HG03103 (cell line): ENCODE data around the gene IQCF2.
"Not testable (repeated sequence)": the region's sequence is repeated elsewhere in the genome, so short reads cannot be mapped to it uniquely, and the experiment has no call there.

Source experiments
- ATAC-seq: cut with Tn5 transposase; IDR thresholded peaks from one replicate; pipeline ENCODE4 v1.9.1; 2021; ENCODE audit warnings: low read depth; ENCODE audit not compliant: unreplicated experiment

Gene IQCF2

GRCh38 chr3:51875501-51875900, 14.1 kb downstream of the IQCF2 start, which contains the start of gene IQCF5:
Gene IQCF5 (minus strand): TSS chr3:51875601. CDS start chr3:51875531, 70 bp downstream.
- ATAC-seq: no peak

GRCh38 chr3:51876186-51876585, 14.8 kb downstream of the IQCF2 start:
- no peak for ATAC-seq

GRCh38 chr3:51879937-51880336, 18.5 kb downstream of the IQCF2 start:
- no peak for ATAC-seq

GRCh38 chr3:51886447-51886846, 25.0 kb downstream of the IQCF2 start:
- no peak for ATAC-seq

GRCh38 chr3:51887620-51888019, 26.2 kb downstream of the IQCF2 start:
- ATAC-seq: no peak

GRCh38 chr3:51888463-51889105, 27.2 kb downstream of the IQCF2 start:
- ATAC-seq: no peak

GRCh38 chr3:51891242-51892039, 30.0 kb downstream of the IQCF2 start:
- ATAC-seq: no peak

- no peak for ATAC-seq
These were observed 33.0 kb downstream of the IQCF2 start for GRCh38 chr3:51894391-51894790.

DNA sequence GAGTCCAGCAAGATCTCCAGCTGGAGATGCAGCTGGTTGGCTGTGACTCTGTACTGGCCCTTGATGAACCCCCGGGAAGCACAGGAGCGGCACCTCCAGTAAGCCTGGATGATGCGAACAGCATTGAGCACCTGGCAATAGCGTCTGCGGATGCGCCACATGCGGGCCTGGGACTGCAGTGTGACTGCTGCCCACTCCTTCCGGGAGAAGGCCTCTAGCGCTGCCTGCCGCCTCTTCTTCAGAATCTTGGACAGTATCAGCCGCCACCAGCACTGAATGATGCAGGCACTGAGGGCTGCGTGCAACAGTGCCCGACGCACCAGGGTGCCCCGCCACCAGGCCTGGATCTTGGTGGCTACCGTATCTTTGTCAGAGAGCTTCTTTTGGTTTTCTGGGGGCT, 33.5 kb downstream of the IQCF2 start:
- no peak for ATAC-seq

DNA sequence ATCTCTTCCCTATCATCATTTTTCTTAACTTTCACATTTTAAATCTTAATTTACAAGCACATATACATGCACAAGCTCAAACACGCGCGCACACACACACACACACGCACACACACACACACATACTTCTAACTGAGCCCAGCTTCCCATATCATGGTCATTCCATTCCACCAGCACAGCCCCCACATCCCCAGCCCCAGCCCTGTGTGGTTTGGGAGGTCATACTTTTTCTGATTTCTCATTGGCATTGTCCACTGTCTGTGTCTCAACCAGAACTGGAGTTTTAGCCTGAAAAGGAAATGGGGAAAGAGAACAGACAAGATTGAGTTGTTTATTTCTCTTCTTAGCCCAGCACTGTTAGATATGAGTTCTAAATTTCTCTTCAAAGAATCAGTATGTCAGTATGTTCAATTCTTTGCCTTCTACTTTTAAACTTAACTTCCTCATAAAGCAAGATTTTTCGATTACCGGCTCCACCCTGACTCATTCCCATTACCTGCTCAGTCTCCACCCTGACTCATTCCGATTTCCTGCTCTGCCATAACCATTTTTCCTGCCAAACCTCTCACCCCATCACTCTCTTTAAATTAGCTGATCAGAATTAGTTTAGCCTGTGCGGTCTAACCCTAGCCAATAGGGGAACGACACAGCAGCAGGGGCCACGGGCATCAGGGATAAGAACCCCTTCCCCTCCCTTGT, 35.3 kb downstream of the IQCF2 start:
- ATAC-seq: no peak

DNA sequence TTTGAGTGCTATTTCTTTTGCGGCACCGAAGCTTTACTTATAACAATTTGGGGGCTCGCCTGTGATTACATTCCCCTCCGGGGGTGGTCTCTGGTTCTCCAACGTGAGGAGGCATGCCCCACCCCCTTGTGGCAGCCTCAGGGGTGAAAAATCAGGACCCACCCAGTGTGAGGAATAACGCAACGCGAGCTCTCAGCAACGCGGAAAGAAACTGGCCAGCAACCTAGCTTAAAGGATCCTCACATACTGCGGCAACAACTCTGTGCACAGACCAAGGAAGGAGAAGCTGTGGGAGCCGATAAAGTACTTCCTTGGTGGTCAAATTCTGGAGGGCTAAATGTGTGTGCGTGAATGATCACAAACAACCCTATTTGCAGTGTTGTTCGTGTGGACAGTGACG, 36.0 kb downstream of the IQCF2 start:
- ATAC-seq: no peak

DNA sequence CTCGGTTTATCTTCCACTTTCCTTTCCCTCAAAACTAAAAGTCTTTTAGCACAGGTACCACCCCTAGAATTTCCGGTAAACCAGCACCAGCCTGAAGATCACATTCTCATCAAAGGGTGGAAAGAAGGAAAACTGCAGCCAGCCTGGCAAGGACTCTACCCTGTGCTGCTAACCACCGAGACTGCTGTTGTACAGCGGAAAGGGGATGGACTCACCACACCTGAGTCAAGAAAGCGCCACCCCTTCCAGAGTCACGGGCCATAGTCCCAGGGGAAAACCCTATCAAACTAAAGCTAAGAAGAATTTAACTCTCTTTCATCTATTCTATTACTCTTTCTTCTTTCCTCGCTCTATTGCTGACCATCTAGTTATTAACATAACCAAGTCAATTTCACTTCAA, 38.6 kb downstream of the IQCF2 start:
- ATAC-seq: not testable (repeated sequence)

- ATAC-seq: not testable (repeated sequence)
These were observed 40.9 kb downstream of the IQCF2 start for GRCh38 chr3:51902361-51902760.

- no peak for ATAC-seq
These were observed 42.8 kb downstream of the IQCF2 start for GRCh38 chr3:51904034-51904823.

DNA sequence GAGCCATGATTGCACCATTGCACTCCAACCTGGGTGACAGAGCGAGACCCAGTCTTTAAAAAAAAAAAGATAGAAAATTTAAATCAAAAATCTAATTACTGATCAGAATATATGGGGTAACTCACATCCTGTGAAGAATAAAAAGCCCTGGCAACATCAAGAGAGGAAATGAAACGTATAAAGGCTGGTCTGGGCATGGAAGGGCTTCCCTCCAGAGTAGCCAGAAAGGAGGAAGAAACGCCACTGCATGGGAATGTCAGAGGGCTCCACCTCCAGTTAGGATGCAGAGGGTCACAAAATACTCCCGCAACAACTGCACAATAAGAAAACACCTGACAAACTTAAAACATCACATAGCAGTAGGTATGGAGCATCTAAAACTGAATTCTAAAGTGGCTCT, 46.6 kb downstream of the IQCF2 start:
- ATAC-seq: no peak
